MM.1S (cell line): ENCODE data around the gene P2RX3.
A peak's percentile ranks its signal among the peaks of the same experiment; 100 is the strongest.

Experiments used
- DNase-seq: peaks from one replicate; pipeline ENCODE4 v3.0.0-alpha.2; 2015
- H2AFZ ChIP-seq: fragments of 300-600 bp; sonication (generic); 2 replicates; pipeline ENCODE4 v1.6.0; 2016; ENCODE audit warnings: antibody characterized with exemption, low read length
- H3F3A ChIP-seq: fragments of 300-600 bp; sonication (generic); 2 replicates; pipeline ENCODE4 v1.6.1; 2016; ENCODE audit warnings: mild to moderate bottlenecking, antibody characterized with exemption, low read length, moderate library complexity, mixed read lengths; ENCODE audit not compliant: insufficient read depth
- H3K27ac ChIP-seq: fragments of 300-600 bp; sonication (generic); 2 replicates; pipeline ENCODE4 v1.5.1; 2016; ENCODE audit warnings: mild to moderate bottlenecking, low read length
- H3K27me3 ChIP-seq: fragments of 300-600 bp; sonication (generic); replicated peaks from 2 replicates; pipeline ENCODE4 v1.6.0; 2016; ENCODE audit warnings: low read length; ENCODE audit not compliant: insufficient read depth
- H3K36me3 ChIP-seq: fragments of 300-600 bp; sonication (generic); replicated peaks from 2 replicates; pipeline ENCODE4 v1.6.1; 2016; ENCODE audit warnings: mild to moderate bottlenecking, low read length, mixed read lengths; ENCODE audit not compliant: insufficient read depth
- H3K4me1 ChIP-seq: fragments of 300-600 bp; sonication (generic); 2 replicates; pipeline ENCODE4 v1.6.1; 2016; ENCODE audit warnings: low read length, mixed read lengths
- H3K4me2 ChIP-seq: fragments of 300-600 bp; sonication (generic); 2 replicates; pipeline ENCODE4 v1.6.0; 2016; ENCODE audit warnings: low read depth, low read length
- H3K4me3 ChIP-seq: fragments of 300-600 bp; sonication (generic); 2 replicates; pipeline ENCODE4 v1.5.1; 2016; ENCODE audit warnings: low read length, mixed read lengths
- H3K79me2 ChIP-seq: fragments of 300-600 bp; sonication (generic); 2 replicates; pipeline ENCODE4 v1.6.1; 2016; ENCODE audit warnings: mixed run types, low read length, mixed read lengths
- H3K9ac ChIP-seq: fragments of 300-600 bp; sonication (generic); 2 replicates; pipeline ENCODE4 v1.6.1; 2016; ENCODE audit warnings: low read length, mixed read lengths
- H3K9me2 ChIP-seq: fragments of 300-600 bp; sonication (generic); replicated peaks from 2 replicates; pipeline ENCODE4 v1.6.1; 2016; ENCODE audit warnings: mild to moderate bottlenecking, low read length, mixed read lengths; ENCODE audit not compliant: insufficient read depth
- H3K9me3 ChIP-seq: fragments of 300-600 bp; sonication (generic); replicated peaks from 2 replicates; pipeline ENCODE4 v1.6.1; 2016; ENCODE audit warnings: mild to moderate bottlenecking, low read length, mixed read lengths; ENCODE audit not compliant: insufficient read depth
- H4K20me1 ChIP-seq: fragments of 300-600 bp; sonication (generic); 2 replicates; pipeline ENCODE4 v1.6.1; 2016; ENCODE audit warnings: mild to moderate bottlenecking, low read length, moderate library complexity, mixed read lengths; ENCODE audit not compliant: insufficient read depth
- CTCF ChIP-seq: fragments of 300-600 bp; sonication (generic); IDR thresholded peaks from 2 replicates; pipeline ENCODE4 v1.5.1; 2016; ENCODE audit warnings: antibody characterized with exemption, low read length, mixed read lengths
- EZH2 ChIP-seq: fragments of 300-600 bp; sonication (generic); optimal IDR thresholded peaks from 2 replicates; pipeline ENCODE3; 2017; ENCODE audit warnings: low read depth, mild to moderate bottlenecking, antibody characterized with exemption, low read length, mixed read lengths
- EZH2phosphoT487 ChIP-seq: fragments of 300-600 bp; sonication (generic); IDR thresholded peaks from 2 replicates; pipeline ENCODE4 v1.6.1; 2018; ENCODE audit warnings: antibody characterized with exemption, low read length

The P2RX3 gene

GRCh38 chr11:57348636-57349313 is 10.6 kb downstream of the P2RX3 start:
- Histone ChIP-seq H3K9me3 (no peaks in the 10 kb centered on the region), H3K4me3 (no peak overlapping the region), H3F3A (no peaks in the 10 kb centered on the region), H3K79me2 (no peaks in the 10 kb centered on the region), H3K27me3 (0 out of 2 replicates have a peak, but pooled peaks cover 5% of the 10 kb centered on the region), H3K27ac (no peak overlapping the region), H3K4me1 (no peaks in the 10 kb centered on the region), H4K20me1 (no peaks in the 10 kb centered on the region), H3K9ac (no peak overlapping the region), H3K36me3 (no peaks in the 10 kb centered on the region), H3K9me2 (no peaks in the 10 kb centered on the region), H3K4me2 (no peak overlapping the region), H2AFZ (no peak overlapping the region)
- TF ChIP-seq EZH2 (no peak), CTCF (no peak), EZH2phosphoT487 (no peak)
- no peak for DNase-seq

- H3K36me3 ChIP-seq, result no peaks in the 10 kb centered on the region
- H3K4me3 ChIP-seq, result no peak overlapping the region
- no peaks in the 10 kb centered on the region for H4K20me1 ChIP-seq
- H3K9me3 ChIP-seq, result no peaks in the 10 kb centered on the region
- no peaks in the 10 kb centered on the region for H3K9me2 ChIP-seq
- H3K4me2 ChIP-seq, result peak overlapping the region; percentile 40; the same call in 1 of the 2 replicates
- DNase-seq, result peak; percentile 39
- TF ChIP-seq CTCF, result peak; percentile 88
- no peak for TF ChIP-seq EZH2phosphoT487
- H3K27me3 ChIP-seq, result 0 out of 2 replicates have a peak, but pooled peaks cover 5% of the 10 kb centered on the region
- H3K27ac ChIP-seq, result no peak overlapping the region
- H3K4me1 ChIP-seq, result no peaks in the 10 kb centered on the region
- H3F3A ChIP-seq, result no peaks in the 10 kb centered on the region
- no peaks in the 10 kb centered on the region for H3K79me2 ChIP-seq
- peak overlapping the region; percentile 80 for H2AFZ ChIP-seq
- H3K9ac ChIP-seq, result no peak overlapping the region
Measured at GRCh38 chr11:57349491-57350274, 11.5 kb downstream of the P2RX3 start.

DNA sequence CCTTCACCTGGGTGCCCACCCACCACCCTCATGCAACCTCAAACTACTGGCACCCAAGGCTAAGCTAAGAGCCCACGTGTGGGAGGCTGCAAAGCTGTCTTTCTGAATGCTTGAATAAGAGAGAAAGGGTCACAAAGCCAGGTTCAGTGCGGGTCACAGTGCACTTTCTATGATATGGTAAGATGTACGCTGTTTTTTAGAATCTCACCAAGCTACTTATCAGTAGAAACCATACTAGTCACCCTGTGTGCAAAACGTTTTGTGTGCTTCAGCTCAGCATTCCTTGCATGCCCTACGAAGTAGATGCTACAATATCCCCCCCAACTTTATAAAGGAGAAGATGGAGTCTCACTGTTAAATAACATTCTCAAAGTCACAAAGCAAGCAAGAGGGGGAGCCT is 14.9 kb downstream of the P2RX3 start:
- H3K36me3 ChIP-seq, result no peaks in the 10 kb centered on the region
- TF ChIP-seq EZH2 (no peak), CTCF (no peak), EZH2phosphoT487 (no peak)
- H3F3A ChIP-seq, result no peaks in the 10 kb centered on the region
- H3K4me1 ChIP-seq, result no peaks in the 10 kb centered on the region
- no peak overlapping the region for H3K4me2 ChIP-seq
- no peak overlapping the region for H3K9ac ChIP-seq
- H3K79me2 ChIP-seq, result no peaks in the 10 kb centered on the region
- H3K9me2 ChIP-seq, result no peaks in the 10 kb centered on the region
- no peak for DNase-seq
- no peaks in the 10 kb centered on the region for H4K20me1 ChIP-seq
- no peak overlapping the region for H3K27ac ChIP-seq
- no peak overlapping the region for H3K4me3 ChIP-seq
- 0 out of 2 replicates have a peak, but pooled peaks cover 1% of the 10 kb centered on the region for H3K27me3 ChIP-seq
- H3K9me3 ChIP-seq, result no peaks in the 10 kb centered on the region
- H2AFZ ChIP-seq, result no peak overlapping the region
